ENCODE measurements around the gene ID2.
"Not testable (repeated sequence)": the region's sequence is repeated elsewhere in the genome, so short reads cannot be mapped to it uniquely, and the experiment has no call there.

Gene ID2

DNA sequence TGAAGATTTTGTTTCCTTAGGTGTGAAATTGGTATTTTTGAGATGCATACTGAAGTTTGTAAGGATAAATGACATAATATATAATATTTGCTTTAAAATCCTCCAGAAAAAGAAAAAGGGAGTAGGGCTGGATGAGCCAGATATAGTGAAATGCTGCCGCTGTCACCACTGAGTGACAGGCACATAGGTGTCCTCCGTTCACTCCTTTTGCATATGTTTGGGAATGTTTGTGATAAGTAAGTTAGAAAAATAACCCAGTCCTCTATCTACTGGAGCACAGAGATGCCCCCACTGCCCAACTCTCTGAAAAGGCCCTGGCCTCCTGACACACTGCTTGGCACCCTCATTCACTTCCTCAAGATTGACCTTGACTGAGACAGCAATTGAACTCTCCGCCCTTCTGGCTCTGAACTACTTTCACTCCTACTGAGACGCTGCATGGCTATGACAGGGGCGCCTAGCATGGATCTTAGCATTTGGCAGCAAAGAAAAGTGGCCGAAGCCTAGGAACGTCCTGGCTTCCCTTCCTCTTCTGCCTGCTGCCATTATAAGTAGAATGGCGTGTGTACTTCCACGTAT lies 10.1 kb downstream of the ID2 start:
- DNase-seq = no peak

DNA sequence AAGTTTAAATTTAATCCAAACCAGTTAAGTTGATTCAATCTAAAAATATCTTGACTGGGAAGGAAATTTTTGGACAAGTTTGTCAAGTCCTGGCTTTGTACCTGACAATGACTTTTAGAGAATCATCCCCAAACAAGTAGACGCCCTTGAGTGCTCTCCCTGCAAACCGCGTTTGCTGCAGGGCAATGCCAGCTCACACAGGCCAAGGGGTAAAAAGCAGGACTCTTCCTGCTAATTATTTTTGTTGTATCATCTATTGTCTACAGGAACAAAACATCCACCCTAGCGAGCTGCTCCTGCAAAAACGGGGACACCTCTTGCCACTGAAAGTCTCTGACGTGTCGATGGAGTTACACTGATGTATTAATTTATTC lies 10.9 kb downstream of the ID2 start:
- no peak for DNase-seq

DNA sequence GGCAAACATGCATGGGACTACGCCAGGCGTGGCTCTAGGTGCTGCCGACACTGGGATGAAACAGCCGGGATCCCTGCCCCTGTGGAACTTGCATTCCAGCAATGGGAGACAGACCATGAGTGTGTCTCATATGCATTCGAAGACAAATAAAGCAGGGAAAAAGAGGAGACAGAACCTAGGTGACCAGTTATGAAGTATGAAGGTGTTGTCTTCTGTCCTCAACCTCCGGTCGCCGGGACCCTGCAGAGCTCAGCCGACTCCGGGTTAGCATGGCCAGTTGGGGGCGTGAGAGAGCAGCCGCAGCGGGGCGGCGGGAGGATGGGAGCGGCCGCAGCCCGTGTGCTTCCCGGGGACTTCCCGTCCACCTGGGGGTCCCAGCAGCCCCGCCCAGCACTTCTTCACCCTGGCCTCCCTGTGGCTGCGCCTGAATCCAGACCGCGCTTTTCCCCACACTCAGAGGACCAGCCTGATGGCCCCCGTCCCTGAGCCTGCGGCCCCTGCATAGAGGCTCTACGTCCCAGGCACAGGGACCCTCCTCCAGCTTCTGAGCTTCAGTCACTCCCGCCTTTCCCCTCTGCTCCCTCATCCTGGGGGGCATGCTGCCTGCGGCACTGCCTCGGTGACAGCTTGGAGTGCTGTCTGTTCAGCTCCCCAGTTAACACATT lies 11.4 kb downstream of the ID2 start:
- DNase-seq = no peak

DNA sequence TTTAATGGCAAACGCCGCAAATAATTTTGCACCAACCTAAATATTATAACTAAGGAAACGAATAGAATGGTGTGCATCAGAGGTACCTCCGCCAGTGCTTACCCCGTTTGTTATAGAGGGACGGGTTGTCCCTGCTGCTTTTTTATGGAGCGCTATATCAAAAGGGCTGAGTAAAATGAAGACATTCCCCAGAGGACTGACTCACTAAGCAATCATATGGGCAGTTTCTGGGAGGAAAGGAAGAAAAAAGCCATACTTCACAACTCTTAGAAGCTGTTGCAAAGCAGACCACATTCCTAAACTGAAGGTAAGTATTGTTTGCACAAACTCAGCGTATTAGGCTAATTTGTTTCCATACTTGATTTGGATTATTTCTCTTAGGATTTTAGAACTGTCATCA lies 12.9 kb downstream of the ID2 start:
- DNase-seq = no peak

DNA sequence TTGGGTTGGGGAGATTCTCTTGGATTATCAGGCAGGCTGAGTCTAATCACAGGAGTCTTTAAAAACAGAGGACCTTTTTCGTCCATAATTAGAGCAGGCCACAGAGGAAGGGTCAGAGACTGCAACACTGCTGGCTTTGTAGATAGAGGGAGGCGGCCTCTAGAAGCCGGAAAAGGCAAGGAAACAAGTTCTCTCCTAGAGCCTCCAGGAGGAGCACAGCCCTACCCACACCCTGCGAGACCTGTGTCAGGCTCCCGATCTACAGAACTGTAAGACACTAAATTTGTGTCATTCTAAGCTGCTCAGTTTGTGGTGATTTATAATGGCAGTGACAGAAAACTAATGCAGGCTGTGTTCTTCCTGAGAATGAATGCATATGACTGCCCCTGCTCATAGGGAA lies 15.3 kb downstream of the ID2 start:
- DNase-seq = no peak

DNA sequence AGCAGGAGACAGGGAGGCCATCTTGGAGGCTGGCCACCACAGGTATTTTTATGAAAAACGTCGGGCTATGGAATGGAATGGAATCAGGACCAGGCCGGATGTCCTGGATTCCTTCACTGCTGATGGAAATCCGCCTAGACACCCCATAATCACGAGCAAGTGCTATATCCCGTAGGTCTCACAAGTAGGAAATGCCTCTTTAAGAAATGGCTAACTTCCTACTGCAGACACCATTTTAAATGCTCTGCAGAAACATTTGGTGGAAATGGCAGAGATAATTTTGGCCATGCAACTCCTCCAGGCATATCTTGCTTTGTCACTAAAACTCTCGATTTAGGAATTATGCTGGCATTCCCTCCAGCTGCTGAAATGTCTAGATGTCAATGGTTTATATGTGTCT lies 18.0 kb downstream of the ID2 start:
- no peak for DNase-seq

DNA sequence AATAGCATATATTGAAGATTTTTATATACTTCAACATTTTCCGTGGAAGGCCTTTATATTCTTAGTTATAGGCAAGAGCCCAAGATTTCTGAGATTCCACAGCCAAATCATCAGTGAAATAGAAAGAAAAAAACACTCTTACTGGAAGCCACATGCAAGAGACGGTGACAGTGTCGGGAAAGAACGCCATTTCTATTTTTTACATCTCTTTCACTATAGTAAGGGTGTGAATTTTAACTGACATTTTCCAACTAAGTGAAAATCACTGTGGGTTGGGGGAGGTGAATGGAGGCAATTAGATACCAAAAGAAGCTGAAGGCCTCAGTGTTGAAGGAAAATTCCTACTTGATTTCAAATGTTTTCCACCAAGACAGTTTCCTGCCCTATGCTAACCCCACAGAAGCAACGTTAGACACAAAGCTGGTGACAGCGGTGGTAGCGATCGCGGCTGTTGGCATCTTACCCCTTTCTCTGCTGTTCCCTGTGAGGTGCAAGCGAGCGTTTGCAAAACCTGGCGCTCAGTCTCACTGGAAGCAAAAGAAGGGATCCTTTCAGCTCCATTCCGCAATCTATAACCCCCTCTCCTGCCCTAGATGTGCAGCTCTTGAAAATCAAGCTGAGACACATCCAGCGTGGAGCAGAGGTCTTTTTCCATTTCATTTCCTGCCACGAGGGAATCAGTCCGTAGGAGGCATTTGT lies 20.0 kb downstream of the ID2 start:
- DNase-seq = no peak

DNA sequence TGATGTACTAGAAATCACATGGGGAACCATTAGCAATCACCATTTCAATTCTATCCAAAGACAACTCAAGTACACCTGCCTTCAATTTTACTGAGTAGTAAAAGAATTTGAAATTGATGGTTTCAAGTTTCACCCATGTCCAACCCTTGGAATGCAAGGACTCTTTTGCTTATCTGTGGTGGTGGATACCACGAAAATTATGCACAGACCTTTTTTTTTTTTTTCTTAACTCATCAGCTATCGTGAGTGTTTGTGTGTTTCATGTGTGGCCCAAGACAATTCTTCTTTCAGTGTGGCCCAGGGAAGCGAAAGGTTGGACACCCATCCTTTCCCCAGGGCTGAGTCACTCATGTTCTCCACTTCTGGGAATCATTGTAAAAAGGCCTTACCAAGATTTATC lies 23.1 kb downstream of the ID2 start:
- DNase-seq = no peak

DNA sequence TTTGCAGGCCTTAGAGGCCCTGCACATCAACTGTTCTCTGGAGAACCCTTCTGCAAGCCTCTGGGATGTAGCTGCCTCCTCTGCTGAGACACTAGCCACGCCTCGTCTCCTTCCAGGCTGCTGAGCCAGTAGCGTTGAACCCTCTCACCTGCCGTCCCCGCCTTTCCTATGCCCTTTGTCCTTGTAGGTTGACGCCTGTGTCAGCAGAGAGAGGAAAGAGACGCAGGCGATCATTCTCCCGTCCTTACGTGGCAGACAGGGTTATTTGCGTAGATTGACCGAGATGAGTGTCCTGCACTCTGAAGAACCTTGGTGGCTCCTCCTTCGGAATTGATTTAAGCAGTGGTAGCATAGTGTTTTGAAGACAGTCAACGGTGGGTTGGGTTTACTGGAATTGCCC lies 27.8 kb downstream of the ID2 start:
- no peak for DNase-seq

DNA sequence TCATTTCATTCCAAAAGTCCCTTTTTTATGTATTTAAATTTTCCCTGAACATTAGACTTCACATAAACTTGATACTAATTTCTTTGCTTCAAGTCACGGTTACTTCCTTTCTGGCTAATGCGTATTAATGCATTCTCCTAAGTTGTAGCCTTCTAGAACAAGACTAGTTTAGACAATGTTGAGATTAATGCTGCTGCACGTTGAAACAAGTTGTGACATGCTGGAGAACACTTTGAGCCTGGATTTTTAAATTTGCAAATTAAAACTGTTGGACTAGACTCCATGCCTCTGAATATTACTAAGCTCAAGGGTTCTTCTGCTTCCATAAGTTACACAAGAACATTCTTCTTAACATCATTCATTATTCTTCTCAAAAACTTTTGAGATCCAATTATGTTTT lies 29.1 kb downstream of the ID2 start:
- no peak for DNase-seq

DNA sequence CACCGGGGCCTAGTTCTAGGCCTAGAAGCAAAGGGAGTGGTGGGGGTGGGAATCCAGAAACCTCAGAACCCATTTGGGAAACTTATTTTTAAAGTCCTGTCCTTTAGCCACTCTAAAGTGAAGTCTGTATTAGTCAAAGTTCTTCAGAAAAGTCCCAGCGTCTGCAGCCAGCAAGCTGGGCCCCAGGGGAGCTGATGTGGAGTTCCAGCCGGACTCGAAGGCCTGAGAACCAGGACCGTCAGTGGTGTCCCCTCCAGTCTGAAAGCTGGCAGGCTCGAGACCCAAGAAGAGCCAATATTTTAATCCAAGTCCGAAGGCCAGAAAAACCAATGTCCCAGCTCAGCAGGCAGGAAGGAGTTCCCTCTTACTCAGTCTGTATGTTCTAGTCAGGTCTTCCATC lies 32.4 kb downstream of the ID2 start:
- DNase-seq = no peak

DNA sequence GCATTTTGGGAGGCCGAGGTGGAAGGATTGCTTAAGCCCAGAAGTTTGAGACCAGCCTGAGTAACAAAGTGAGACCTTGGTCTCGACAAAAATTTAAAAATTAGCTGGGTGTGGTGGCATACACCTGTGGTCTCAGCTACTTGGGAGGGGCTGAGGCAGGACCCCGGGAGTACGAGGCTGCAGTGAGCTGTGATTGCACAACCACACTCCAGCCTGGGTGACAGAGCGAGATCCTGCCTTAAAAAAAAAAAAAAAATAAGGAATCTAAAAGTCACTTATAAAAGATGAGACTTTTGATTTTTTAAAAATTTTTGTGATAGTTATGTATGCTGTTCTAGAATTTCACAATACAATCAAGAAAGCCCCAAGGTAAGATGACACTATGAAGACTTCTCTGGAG lies 33.1 kb downstream of the ID2 start:
- no peak for DNase-seq

DNA sequence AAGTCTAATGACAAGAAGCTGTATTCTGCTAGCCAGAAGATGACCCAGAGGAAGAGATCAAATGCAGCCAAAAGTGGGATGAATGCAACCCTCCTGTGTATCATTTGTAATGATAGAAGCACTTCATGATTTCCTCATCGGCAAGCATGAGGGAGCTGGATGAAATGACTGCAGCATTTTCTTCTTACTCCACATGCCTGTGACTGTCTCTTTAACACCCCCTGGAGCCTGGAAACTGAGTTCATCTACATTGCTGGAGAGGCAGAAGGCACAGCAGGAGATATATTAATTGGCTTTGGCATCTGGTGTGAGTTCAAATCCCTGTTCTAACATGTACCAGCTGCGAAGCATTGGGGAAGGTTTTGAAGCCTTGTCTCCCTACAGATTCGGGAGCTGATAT lies 37.7 kb downstream of the ID2 start:
- DNase-seq = no peak

DNA sequence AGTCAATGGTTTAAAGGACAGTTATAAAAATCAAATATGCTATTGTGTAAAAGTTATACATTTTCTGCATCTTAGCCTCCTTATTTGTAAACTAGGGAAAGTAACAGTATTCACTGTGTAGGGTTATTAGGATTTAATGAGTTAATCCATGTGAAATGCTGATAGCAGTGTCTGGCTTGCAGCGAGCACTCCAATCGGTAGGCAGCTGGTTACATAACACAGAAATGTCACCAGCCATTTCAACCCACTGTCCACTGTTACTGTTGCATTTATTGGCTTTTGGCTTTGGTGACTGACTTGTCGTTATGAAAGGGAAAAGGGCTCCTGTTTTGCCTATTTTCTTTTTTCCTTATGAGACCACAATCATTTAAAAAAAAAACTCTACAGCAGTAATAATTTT lies 38.9 kb downstream of the ID2 start:
- no peak for DNase-seq

DNA sequence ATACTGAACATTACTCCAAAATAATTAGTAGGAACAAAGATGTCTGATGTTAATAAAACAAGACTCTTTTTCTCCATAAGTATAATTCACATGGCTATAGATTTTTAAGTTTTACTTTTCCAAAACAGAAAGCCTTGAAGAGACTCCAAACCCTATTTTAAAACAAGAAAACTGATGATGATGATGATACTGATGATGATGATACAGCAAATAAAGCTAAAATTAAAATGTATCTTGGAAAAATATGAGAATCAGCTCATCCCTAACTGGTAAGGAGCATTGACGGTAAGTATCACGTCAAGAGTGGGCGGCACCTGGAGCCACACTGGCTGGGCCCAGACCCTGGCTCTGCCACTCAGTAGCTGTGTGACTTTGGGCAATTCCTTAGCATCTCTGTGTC lies 39.6 kb downstream of the ID2 start:
- no peak for DNase-seq

DNA sequence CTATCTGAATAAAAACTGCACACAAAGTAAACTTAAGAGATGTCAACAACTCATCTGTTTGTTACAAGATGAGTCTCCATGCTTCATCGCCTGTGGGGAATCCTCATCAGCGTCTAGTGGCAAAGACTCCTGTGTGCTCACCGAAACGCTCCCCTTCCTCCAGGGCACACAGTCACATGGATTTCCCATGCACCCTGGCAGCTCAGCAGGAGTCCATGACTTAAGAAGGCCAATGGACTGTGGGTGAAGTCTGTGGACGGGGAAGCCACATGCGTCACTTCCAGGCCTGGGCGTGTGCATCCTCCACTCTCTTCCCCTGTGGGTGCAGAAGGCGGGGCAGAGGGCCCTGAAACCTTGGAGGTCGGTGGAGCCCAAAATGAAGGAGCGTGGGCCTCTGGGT lies 41.1 kb downstream of the ID2 start:
- no peak for DNase-seq

DNA sequence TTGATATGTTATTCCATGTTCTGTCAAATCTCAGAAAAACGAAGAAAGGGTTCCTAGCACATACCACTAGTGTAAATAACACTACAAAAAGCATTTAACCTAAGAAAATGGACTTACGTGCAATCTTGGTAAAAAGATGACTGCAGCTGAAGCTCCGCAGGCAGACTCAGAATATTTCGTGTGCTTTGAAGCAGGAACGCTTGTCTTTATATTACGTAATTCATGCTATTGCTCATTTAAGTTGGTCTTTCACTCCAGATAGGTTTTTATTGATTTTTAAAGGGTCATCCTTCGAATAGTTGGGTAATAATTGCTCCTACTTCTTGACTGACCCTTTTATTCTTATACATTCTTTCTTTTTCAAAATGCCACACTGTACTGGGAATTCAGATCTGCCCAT lies 44.0 kb downstream of the ID2 start:
- DNase-seq = no peak

DNA sequence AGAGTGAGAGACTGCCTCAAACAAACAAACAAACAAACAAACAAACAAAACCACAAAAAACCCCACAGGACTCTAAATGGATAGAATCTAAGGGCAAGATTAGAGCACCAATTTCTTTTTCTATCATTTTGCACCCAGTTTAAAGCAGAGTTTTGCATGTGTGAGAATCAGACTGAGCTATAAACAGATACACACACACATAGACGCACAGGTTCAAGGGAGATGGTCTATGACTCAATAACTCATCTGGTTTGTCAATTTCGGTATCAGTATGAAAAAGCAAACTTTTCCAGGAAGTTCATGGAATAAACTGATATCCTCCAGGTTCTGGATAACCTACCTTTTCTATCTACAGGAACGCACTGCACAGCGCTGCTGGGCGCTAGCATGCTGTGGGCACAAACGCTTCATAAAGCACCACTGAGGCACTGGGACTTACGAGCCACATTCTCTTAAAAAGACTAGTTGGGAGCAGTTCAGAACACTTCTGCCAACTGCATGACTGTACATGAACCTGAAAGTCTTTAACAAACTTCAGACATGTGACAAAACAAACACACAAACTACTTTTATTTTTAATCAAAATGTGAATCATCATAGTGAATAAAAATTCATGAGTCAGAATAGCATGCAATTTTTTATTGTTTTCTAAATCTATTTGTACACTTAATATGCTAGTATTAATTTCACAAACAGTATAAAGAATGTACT lies 46.6 kb downstream of the ID2 start:
- DNase-seq = no peak

DNA sequence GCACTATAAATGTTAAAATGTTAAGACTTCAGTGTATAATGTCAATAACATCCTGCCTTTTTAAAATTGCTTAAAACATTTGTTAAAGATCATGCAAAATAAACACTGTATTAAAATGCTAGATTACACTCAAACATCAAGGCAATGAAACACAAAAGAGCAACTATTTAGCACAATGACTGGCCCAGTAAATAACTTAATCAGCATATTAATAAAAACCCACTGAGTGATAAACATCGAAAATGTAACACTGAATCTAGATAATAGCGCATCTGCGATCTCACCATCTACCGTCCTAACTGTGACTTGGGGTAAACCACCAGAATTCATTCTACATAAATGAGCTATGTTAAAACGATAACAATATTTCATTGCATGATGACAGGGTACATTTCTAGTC lies 47.2 kb downstream of the ID2 start:
- DNase-seq = not testable (repeated sequence)

DNA sequence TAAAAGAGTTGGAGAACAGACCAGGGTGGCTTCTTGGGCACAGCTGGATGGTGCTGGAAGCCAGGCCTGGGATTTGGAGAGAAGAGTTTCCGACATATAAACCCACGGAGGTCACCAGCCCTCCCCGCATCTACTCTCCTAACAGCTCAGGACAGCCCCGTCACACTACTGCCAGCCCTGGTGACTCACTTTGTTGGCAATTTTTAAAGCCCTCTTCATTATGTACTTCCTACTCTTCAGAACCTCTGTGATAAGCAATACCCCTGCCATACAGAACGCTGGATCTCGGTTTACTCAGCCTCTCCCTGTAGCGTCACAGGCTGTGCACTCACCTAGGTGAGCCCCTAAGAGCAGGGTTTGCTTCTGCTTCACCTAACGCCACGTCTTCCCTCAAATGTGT lies 48.1 kb downstream of the ID2 start:
- DNase-seq = no peak

DNA sequence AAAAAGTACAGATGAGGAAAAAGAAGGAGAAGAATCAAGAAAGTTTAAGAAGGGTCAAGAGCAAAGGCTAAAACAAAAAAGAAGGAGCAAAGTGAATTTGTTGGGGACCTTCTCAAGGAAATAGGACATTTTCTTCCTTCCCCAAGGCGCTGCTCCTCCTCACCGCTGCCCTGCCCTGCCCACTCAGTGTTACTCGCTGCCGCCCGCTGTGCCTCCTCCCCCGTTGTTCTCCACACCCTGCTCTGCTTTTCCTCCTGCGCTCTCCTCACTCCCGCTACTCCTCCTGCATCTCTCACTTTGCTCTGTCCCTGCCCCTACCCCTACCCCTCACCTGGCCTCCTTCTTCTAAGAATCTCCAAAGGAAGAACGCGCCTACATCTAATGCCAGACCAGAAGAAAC lies 50.7 kb downstream of the ID2 start:
- DNase-seq = no peak

Measured in DMS 273 treated with DMSO at 0.1 percent for 48 hours (cell line).